HG02852 (cell line): Measurements from ENCODE around the gene EPHA3.

Experiments
- ATAC-seq: cut with Tn5 transposase; IDR thresholded peaks from one replicate; pipeline ENCODE4 v1.9.1; 2021; ENCODE audit warnings: mild to moderate bottlenecking, moderate library complexity; ENCODE audit not compliant: unreplicated experiment

Gene EPHA3

GRCh38 chr3:89223188-89223587, 115.8 kb downstream of the EPHA3 start:
- no peak for ATAC-seq

GRCh38 chr3:89227218-89227617, 119.8 kb downstream of the EPHA3 start:
- no peak for ATAC-seq

- no peak for ATAC-seq
Measured at GRCh38 chr3:89227634-89228033, 120.2 kb downstream of the EPHA3 start.

GRCh38 chr3:89232155-89232554, 124.7 kb downstream of the EPHA3 start:
- no peak for ATAC-seq

GRCh38 chr3:89234620-89235019, 127.2 kb downstream of the EPHA3 start:
- no peak for ATAC-seq

- ATAC-seq = no peak
Measured at GRCh38 chr3:89238846-89239245, 131.4 kb downstream of the EPHA3 start.

- ATAC-seq = no peak
Measured at GRCh38 chr3:89239774-89240173, 132.4 kb downstream of the EPHA3 start.

GRCh38 chr3:89245612-89246011, 138.2 kb downstream of the EPHA3 start:
- ATAC-seq = no peak

GRCh38 chr3:89246326-89246725, 138.9 kb downstream of the EPHA3 start:
- ATAC-seq = no peak

- no peak for ATAC-seq
Measured at GRCh38 chr3:89250742-89251141, 143.3 kb downstream of the EPHA3 start.

GRCh38 chr3:89252016-89252415, 144.6 kb downstream of the EPHA3 start:
- ATAC-seq = no peak

GRCh38 chr3:89252860-89253259, 145.4 kb downstream of the EPHA3 start:
- ATAC-seq = no peak

GRCh38 chr3:89256395-89256794, 149.0 kb downstream of the EPHA3 start:
- no peak for ATAC-seq

GRCh38 chr3:89256882-89257281, 149.5 kb downstream of the EPHA3 start:
- no peak for ATAC-seq

GRCh38 chr3:89260721-89261120, 153.3 kb downstream of the EPHA3 start:
- no peak for ATAC-seq

GRCh38 chr3:89261673-89262072, 154.3 kb downstream of the EPHA3 start:
- no peak for ATAC-seq

- ATAC-seq = no peak
Measured at GRCh38 chr3:89262309-89262929, 155.0 kb downstream of the EPHA3 start.

GRCh38 chr3:89264037-89264560, 156.7 kb downstream of the EPHA3 start:
- ATAC-seq = no peak

- ATAC-seq = no peak
Measured at GRCh38 chr3:89266074-89266473, 158.7 kb downstream of the EPHA3 start.

- ATAC-seq = no peak
Measured at GRCh38 chr3:89268059-89268458, 160.6 kb downstream of the EPHA3 start.

GRCh38 chr3:89270201-89270600, 162.8 kb downstream of the EPHA3 start:
- no peak for ATAC-seq

- ATAC-seq = no peak
Measured at GRCh38 chr3:89275001-89275400, 167.6 kb downstream of the EPHA3 start.

GRCh38 chr3:89276116-89276515, 168.7 kb downstream of the EPHA3 start:
- no peak for ATAC-seq
